Osteocyte (in vitro differentiated cells): ENCODE results near the gene FGR. TPM values are rescaled to one million over a fixed set of nuclear protein-coding genes. Genes with fewer than 3 reads are reported as not detected.
"Not testable (repeated sequence)": the region's sequence is repeated elsewhere in the genome, so short reads cannot be mapped to it uniquely, and the experiment has no call there.

Source experiments
- DNase-seq: peaks from one replicate; pipeline ENCODE4 v3.0.0; 2021; ENCODE audit warnings: mixed read lengths; ENCODE audit not compliant: unreplicated experiment; ENCODE audit errors: extremely low spot score
- H3K27ac Mint-ChIP-seq: one replicate; pipeline ENCODE4 v1.8.0; 2021; ENCODE audit warnings: mild to moderate bottlenecking, mixed read lengths; ENCODE audit not compliant: unreplicated experiment
- H3K27me3 Mint-ChIP-seq: one replicate; pipeline ENCODE4 v1.8.0; 2021; ENCODE audit warnings: mixed read lengths; ENCODE audit not compliant: unreplicated experiment
- H3K36me3 Mint-ChIP-seq: one replicate; pipeline ENCODE4 v1.8.0; 2021; ENCODE audit warnings: mixed read lengths; ENCODE audit not compliant: unreplicated experiment
- H3K4me1 Mint-ChIP-seq: one replicate; pipeline ENCODE4 v1.8.0; 2021; ENCODE audit warnings: mixed read lengths; ENCODE audit not compliant: unreplicated experiment
- H3K4me3 Mint-ChIP-seq: one replicate; pipeline ENCODE4 v1.8.0; 2021; ENCODE audit warnings: mild to moderate bottlenecking, moderate library complexity, mixed read lengths; ENCODE audit not compliant: unreplicated experiment
- H3K9me3 Mint-ChIP-seq: one replicate; pipeline ENCODE4 v1.8.0; 2021; ENCODE audit warnings: mixed read lengths; ENCODE audit not compliant: unreplicated experiment
- total RNA-seq: library from RNA; stranded (reverse); gene quantifications from 2 replicates; pipeline ENCODE4 v1.2.1, GENCODE V29; 2021
- TF ChIP-seq, protein P1 (sequence below): fragments of 200-600 bp; sonication (generic); IDR thresholded peaks from 2 replicates; pipeline ENCODE4 v1.5.0; 2021; ENCODE audit warnings: antibody characterized with exemption, mild to moderate bottlenecking, moderate library complexity

Gene FGR
- total RNA-seq, 1 donor from 2014 or later, result not detected

- Mint-ChIP-seq H3K4me1 (peaks cover 26% of the 10 kb centered on the region), H3K27me3 (no peaks in the 10 kb centered on the region), H3K4me3 (peak overlapping the region; percentile 29), H3K27ac (no peak overlapping the region), H3K9me3 (no peaks in the 10 kb centered on the region), H3K36me3 (no peaks in the 10 kb centered on the region)
- no peak for DNase-seq
- TF ChIP-seq, protein P1, sequence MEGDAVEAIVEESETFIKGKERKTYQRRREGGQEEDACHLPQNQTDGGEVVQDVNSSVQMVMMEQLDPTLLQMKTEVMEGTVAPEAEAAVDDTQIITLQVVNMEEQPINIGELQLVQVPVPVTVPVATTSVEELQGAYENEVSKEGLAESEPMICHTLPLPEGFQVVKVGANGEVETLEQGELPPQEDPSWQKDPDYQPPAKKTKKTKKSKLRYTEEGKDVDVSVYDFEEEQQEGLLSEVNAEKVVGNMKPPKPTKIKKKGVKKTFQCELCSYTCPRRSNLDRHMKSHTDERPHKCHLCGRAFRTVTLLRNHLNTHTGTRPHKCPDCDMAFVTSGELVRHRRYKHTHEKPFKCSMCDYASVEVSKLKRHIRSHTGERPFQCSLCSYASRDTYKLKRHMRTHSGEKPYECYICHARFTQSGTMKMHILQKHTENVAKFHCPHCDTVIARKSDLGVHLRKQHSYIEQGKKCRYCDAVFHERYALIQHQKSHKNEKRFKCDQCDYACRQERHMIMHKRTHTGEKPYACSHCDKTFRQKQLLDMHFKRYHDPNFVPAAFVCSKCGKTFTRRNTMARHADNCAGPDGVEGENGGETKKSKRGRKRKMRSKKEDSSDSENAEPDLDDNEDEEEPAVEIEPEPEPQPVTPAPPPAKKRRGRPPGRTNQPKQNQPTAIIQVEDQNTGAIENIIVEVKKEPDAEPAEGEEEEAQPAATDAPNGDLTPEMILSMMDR, result no peak
Observed at GRCh38 chr1:27633640-27634176, 1.3 kb downstream of the FGR start.

DNA sequence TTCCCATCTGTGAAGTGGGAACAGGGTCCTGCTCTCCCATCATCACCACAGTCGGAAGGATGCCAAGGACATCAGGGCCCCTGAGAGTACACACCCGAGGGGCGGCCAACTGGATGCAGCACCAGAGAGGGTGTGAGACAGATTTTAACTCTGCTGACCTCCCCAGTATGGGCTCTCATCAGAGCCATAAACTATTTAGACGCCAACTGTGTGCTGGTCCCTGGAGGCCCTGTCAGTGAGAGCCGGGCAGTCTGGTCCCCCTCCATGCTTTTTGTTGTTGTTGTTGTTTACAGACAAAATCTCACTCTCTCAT, 1.7 kb downstream of the FGR start:
- Mint-ChIP-seq H3K4me1 (peaks cover 26% of the 10 kb centered on the region), H3K9me3 (no peaks in the 10 kb centered on the region), H3K36me3 (no peaks in the 10 kb centered on the region), H3K27me3 (no peaks in the 10 kb centered on the region), H3K27ac (no peak overlapping the region), H3K4me3 (no peak overlapping the region)
- TF ChIP-seq, protein P1, result no peak
- no peak for DNase-seq

DNA sequence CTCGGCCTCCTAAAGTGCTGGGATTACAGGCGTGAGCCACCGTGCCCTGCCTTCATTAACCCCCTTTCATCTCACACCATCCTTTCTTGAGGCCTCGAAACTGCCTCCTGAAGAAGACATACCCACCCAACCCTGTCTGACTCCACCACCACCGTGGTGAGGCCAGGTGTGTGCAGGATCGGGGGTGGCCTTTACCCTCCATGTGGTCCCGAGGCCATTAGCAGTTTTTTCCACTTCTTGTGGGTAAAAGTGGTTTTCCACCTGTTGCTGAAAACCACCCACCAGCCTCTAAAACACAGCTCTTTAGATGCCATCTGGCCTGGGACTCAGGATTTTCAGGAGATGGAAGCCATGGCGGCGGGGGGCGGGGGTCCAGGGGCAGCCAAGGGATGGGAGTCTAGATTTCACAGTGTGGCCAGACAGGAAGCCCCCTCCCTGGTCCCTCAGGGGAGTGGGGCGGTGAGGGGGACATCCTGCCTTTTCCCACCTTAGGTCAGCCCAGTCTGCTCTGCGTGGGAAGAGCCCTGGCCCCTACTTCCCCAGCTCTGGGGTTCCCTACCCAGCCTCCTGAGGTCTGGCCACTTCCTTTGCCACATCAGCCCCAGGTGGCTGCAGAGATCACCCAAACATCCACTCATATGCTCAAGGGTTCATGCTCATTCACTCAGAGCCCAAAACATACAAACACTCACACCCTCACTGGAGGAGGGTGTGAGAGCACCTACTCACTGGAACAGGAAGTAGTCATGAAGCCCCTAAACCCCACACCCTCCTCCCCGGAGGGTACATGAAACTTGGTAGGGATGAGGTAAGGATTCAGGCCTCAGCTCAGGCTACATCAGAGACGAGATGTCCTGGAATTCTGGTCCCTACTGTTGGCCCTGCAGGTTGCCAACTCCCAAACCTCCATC, 2.3 kb downstream of the FGR start:
- Mint-ChIP-seq H3K27me3 (no peaks in the 10 kb centered on the region), H3K4me1 (peaks cover 26% of the 10 kb centered on the region), H3K4me3 (no peak overlapping the region), H3K27ac (no peak overlapping the region), H3K36me3 (no peaks in the 10 kb centered on the region), H3K9me3 (no peaks in the 10 kb centered on the region)
- TF ChIP-seq, protein P1, result no peak
- DNase-seq, result no peak

GRCh38 chr1:27630859-27631491, 4.0 kb downstream of the FGR start:
- H3K4me1 Mint-ChIP-seq, result peaks cover 29% of the 10 kb centered on the region
- TF ChIP-seq, protein P1, result no peak
- no peaks in the 10 kb centered on the region for H3K27me3 Mint-ChIP-seq
- no peak overlapping the region for H3K4me3 Mint-ChIP-seq
- no peaks in the 10 kb centered on the region for H3K36me3 Mint-ChIP-seq
- H3K27ac Mint-ChIP-seq, result peak overlapping the region; percentile 23
- no peaks in the 10 kb centered on the region for H3K9me3 Mint-ChIP-seq
- DNase-seq, result no peak

- no peaks in the 10 kb centered on the region for H3K9me3 Mint-ChIP-seq
Observed at GRCh38 chr1:27628712-27629111, 6.3 kb downstream of the FGR start.

GRCh38 chr1:27627733-27628132, 7.3 kb downstream of the FGR start:
- not testable (repeated sequence) for H3K4me3 Mint-ChIP-seq, H3K9me3 Mint-ChIP-seq, H3K36me3 Mint-ChIP-seq, H3K27me3 Mint-ChIP-seq, DNase-seq, H3K27ac Mint-ChIP-seq
- H3K4me1 Mint-ChIP-seq, result peaks cover 22% of the 10 kb centered on the region

More at GRCh38 chr1:27628712-27629111, 6.3 kb downstream of the FGR start:
- Mint-ChIP-seq H3K27me3 (no peaks in the 10 kb centered on the region), H3K4me3 (no peak overlapping the region), H3K36me3 (no peaks in the 10 kb centered on the region), H3K4me1 (peaks cover 25% of the 10 kb centered on the region), H3K27ac (peak overlapping the region; percentile 6)
- DNase-seq, result no peak
- TF ChIP-seq, protein P1, result no peak
